H1 (cell line): ENCODE measurements around the gene PIAS3. TPM values are rescaled to one million over a fixed set of nuclear protein-coding genes. Genes with fewer than 3 reads are reported as not detected.
"Not testable (repeated sequence)": the region's sequence is repeated elsewhere in the genome, so short reads cannot be mapped to it uniquely, and the experiment has no call there.

Experiments used
- CTCF ChIA-PET: fragments of 300-600 bp; sonication (Branson Sonifier 250); formaldehyde crosslinking; loops from one replicate; lab custom pipeline; 2021; ENCODE audit not compliant: partially characterized antibody; lab: Charles Lee
- POLR2A ChIA-PET: fragments of 300-600 bp; sonication (Branson Sonifier 250); formaldehyde crosslinking; loops from one replicate; lab custom pipeline; 2021; ENCODE audit warnings: inconsistent platforms; ENCODE audit not compliant: partially characterized antibody; lab: Charles Lee
- DNase-seq, 2 experiments: peaks; one replicate each; pipeline versions ENCODE4 v3.0.0 to v3.0.0-alpha.2; 2010 to 2022; ENCODE audit warnings: low spot score in 2 of 2, low read depth in 1 of 2, mixed read lengths in 1 of 2
- FAIRE-seq: peaks from 2 replicates; lab custom pipeline; 2011; peaks lifted over from hg19 to GRCh38; lab: Jason Lieb, UNC
- H2AFZ ChIP-seq: 2 replicates; pipeline ENCODE4 v1.8.1; 2012; ENCODE audit warnings: low read length, inconsistent platforms
- H2AK5ac ChIP-seq: 2 replicates; pipeline ENCODE4 v1.6.1; 2013; ENCODE audit warnings: low read depth, low read length
- H2BK120ac ChIP-seq: replicated peaks from 2 replicates; pipeline ENCODE3; 2013; ENCODE audit warnings: low read depth, low read length, inconsistent platforms
- H2BK12ac ChIP-seq: 2 replicates; pipeline ENCODE4 v1.6.1; 2013; ENCODE audit warnings: low read depth, low read length
- H2BK15ac ChIP-seq: 2 replicates; pipeline ENCODE4 v1.6.1; 2013; ENCODE audit warnings: low read length
- H2BK20ac ChIP-seq: 2 replicates; pipeline ENCODE4 v1.6.1; 2013; ENCODE audit warnings: low read length
- H2BK5ac ChIP-seq: 2 replicates; pipeline ENCODE4 v1.6.1; 2013; ENCODE audit warnings: low read depth, low read length
- H3K14ac ChIP-seq: 2 replicates; pipeline ENCODE4 v1.6.1; 2013; ENCODE audit warnings: inconsistent platforms; ENCODE audit not compliant: insufficient read length
- H3K18ac ChIP-seq: 2 replicates; pipeline ENCODE4 v1.6.1; 2013; ENCODE audit warnings: low read length; ENCODE audit errors: extremely low read depth
- H3K23ac ChIP-seq: 2 replicates; pipeline ENCODE4 v1.6.1; 2013; ENCODE audit warnings: inconsistent platforms; ENCODE audit not compliant: insufficient read length
- H3K23me2 ChIP-seq: 2 replicates; pipeline ENCODE4 v1.6.1; 2013; ENCODE audit warnings: low read depth, low read length
- H3K27ac ChIP-seq: 2 replicates; pipeline ENCODE4 v1.6.1; 2011; ENCODE audit warnings: low read depth, low read length, inconsistent platforms
- H3K27me3 ChIP-seq, 4 experiments: replicated peaks in 1 of 4; 1 replicate in 1 of 4; 2 replicates in 3 of 4; pipeline versions ENCODE4 v1.6.1 to v1.8.1; 2011 to 2013; ENCODE audit warnings: low read length in 3 of 4, mild to moderate bottlenecking in 3 of 4, inconsistent platforms in 2 of 4, mixed read lengths in 2 of 4, moderate library complexity in 1 of 4; ENCODE audit not compliant: control insufficient read depth in 3 of 4, insufficient read depth in 3 of 4; ENCODE audit errors: extremely low read depth in 1 of 4
- H3K36me3 ChIP-seq, 4 experiments: 2 replicates each; pipeline versions ENCODE4 v1.6.1 to v1.8.1; 2011 to 2013; ENCODE audit warnings: mild to moderate bottlenecking in 4 of 4, low read length in 3 of 4, moderate library complexity in 2 of 4, control low read depth in 1 of 4, inconsistent platforms in 1 of 4; ENCODE audit not compliant: insufficient read depth in 4 of 4, control insufficient read depth in 2 of 4
- H3K4ac ChIP-seq: replicated peaks from 2 replicates; pipeline ENCODE3; 2013; ENCODE audit warnings: low read length, low read depth, mixed read lengths, inconsistent platforms; ENCODE audit not compliant: insufficient read length
- H3K4me1 ChIP-seq, 4 experiments: replicated peaks in 1 of 4; 1 replicate in 1 of 4; 2 replicates in 3 of 4; pipeline versions ENCODE4 v1.6.1 to v1.8.1; 2011 to 2013; ENCODE audit warnings: low read length in 3 of 4, inconsistent platforms in 2 of 4, mixed read lengths in 1 of 4; ENCODE audit not compliant: insufficient read depth in 4 of 4, control insufficient read depth in 3 of 4
- H3K4me2 ChIP-seq, 2 experiments: 2 replicates each; pipeline versions ENCODE4 v1.6.1 to v1.8.1; 2011 to 2013; ENCODE audit warnings: low read depth in 2 of 2, low read length in 2 of 2, control low read depth in 1 of 2, inconsistent platforms in 1 of 2, mild to moderate bottlenecking in 1 of 2; ENCODE audit not compliant: insufficient read depth in 1 of 2
- H3K4me3 ChIP-seq, 4 experiments: fragments of 200-600, 300-600 bp in 1 of 4; sonication (generic), shearing (Covaris generic), sonication (Bioruptor Twin) in 1 of 4; 2 replicates each; pipeline versions ENCODE4 v1.5.1 to v1.8.1; 2011 to 2016; ENCODE audit warnings: low read length in 4 of 4, low read depth in 3 of 4, control low read depth in 2 of 4, inconsistent platforms in 2 of 4, mild to moderate bottlenecking in 2 of 4, mixed read lengths in 1 of 4, moderate library complexity in 1 of 4; ENCODE audit not compliant: insufficient read depth in 2 of 4; ENCODE audit errors: extremely low read depth in 1 of 4
- H3K56ac ChIP-seq: replicated peaks from 2 replicates; pipeline ENCODE3; 2013; ENCODE audit warnings: low read depth, mild to moderate bottlenecking, mixed read lengths, low read length, inconsistent platforms; ENCODE audit not compliant: insufficient read length
- H3K79me1 ChIP-seq: 2 replicates; pipeline ENCODE4 v1.6.1; 2013; ENCODE audit warnings: low read depth, low read length, control low read depth
- H3K79me2 ChIP-seq, 2 experiments: 2 replicates each; pipeline versions ENCODE4 v1.6.1 to v1.8.1; 2012 to 2013; ENCODE audit warnings: low read length in 2 of 2, mild to moderate bottlenecking in 2 of 2, inconsistent platforms in 1 of 2; ENCODE audit not compliant: insufficient read depth in 2 of 2, control insufficient read depth in 1 of 2
- H3K9ac ChIP-seq, 4 experiments: replicated peaks in 1 of 4; 1 replicate in 1 of 4; 2 replicates in 3 of 4; pipeline versions ENCODE4 v1.6.1 to v1.8.1; 2011 to 2013; ENCODE audit warnings: low read depth in 3 of 4, low read length in 3 of 4, control low read depth in 2 of 4, mild to moderate bottlenecking in 2 of 4, moderate library complexity in 2 of 4, inconsistent platforms in 1 of 4; ENCODE audit errors: extremely low read depth in 1 of 4
- H3K9me3 ChIP-seq, 2 experiments: 2 replicates each; pipeline versions ENCODE4 v1.6.1 to v1.8.1; 2012 to 2013; ENCODE audit warnings: mild to moderate bottlenecking in 2 of 2, moderate library complexity in 2 of 2, control low read depth in 1 of 2, inconsistent platforms in 1 of 2, low read depth in 1 of 2, low read length in 1 of 2, mixed read lengths in 1 of 2; ENCODE audit not compliant: insufficient read depth in 2 of 2
- H4K20me1 ChIP-seq, 2 experiments: replicated peaks in 1 of 2; 2 replicates each; pipeline versions ENCODE3 to v1.8.1; 2011 to 2013; ENCODE audit warnings: inconsistent platforms in 2 of 2, low read length in 2 of 2, mild to moderate bottlenecking in 1 of 2; ENCODE audit not compliant: insufficient read depth in 2 of 2, control insufficient read depth in 1 of 2
- H4K5ac ChIP-seq: 2 replicates; pipeline ENCODE4 v1.6.1; 2013; ENCODE audit warnings: low read length, low read depth, mixed read lengths, inconsistent platforms; ENCODE audit not compliant: insufficient read length
- H4K8ac ChIP-seq: 2 replicates; pipeline ENCODE4 v1.8.0; 2013; ENCODE audit warnings: mild to moderate bottlenecking, moderate library complexity, low read length, inconsistent platforms; ENCODE audit not compliant: insufficient read depth; ENCODE audit errors: extremely low read depth
- H4K91ac ChIP-seq: replicated peaks from 2 replicates; pipeline ENCODE3; 2013; ENCODE audit warnings: low read length, mixed read lengths, inconsistent platforms; ENCODE audit not compliant: insufficient read length
- WGBS, 2 experiments: shearing (Covaris generic) in 1 of 2; methylation state at CpG; one replicate each; pipeline versions ENCODE4 v1.1.6 to v1.1.7; 2013 to 2015; ENCODE audit warnings: low lambda C conversion rate in 2 of 2, mixed read lengths in 2 of 2, inconsistent platforms in 1 of 2, low coverage in 1 of 2, missing lambda C conversion rate in 1 of 2; ENCODE audit not compliant: insufficient replicate concordance in 2 of 2, insufficient coverage in 1 of 2, insufficient read length in 1 of 2; ENCODE audit errors: extremely low coverage in 1 of 2, missing lambda C conversion rate in 1 of 2; 5-methylcytosine and 5-hydroxymethylcytosine counted together
- polyA plus RNA-seq, 7 experiments: library from polyadenylated mRNA; depleted of rRNA in 3 of 7; stranded (reverse) in 5 of 7; unstranded in 2 of 7; fragments of >200 nt in 5 of 7; fragments of 200-250 nt in 2 of 7; gene quantifications; 1 replicate in 5 of 7; 2 replicates in 1 of 7; 4 replicates in 1 of 7; pipeline versions ENCODE4 v1.2.1 to v1.2.3, GENCODE V29; 2011 to 2013; ENCODE audit warnings: missing spikeins in 2 of 7, mixed read lengths in 2 of 7
- total RNA-seq: library from RNA; stranded (reverse); fragmentation: NEBNext Ultra II Directional; extraction: Animal tissue kit (Norgen Biotek cat#: 25700); gene quantifications from 2 replicates; pipeline ENCODE4 v1.2.1, GENCODE V29; 2021

Gene PIAS3
- total and polyA plus RNA-seq, 2 of the 8 experiments (the other 6 are each of a cell fraction or from before 2014, with no cell fraction given), result 36.7 to 49.9 TPM

DNA sequence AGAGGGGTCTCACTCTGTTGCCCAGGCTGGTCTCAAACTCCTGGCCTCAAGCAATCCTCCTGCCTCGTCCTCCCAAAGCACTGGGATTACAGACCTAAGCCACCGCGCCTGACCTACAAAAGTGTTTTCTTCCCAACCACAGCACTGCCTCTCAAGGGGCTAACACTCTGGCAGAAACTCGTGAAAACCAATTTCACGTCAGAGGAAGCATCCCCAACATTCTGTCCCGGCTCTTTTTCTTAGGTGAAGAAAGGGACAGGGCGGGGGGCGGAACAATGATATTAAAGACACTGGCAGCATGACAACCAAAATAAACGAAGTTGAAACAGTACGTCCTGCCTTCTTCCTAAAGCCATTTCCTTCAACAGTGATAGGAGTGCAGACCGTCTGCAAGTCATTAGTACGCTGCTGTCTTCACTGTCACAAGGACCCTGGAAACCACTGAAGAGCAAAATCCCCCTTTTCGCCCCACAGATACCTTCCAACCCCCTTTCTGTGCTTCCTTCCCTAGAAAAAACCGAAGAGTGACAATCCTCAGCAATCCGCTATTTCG, 36.0 kb downstream of the PIAS3 start:
- H3K79me2 ChIP-seq, result peaks cover 0 to 16% of the 10 kb centered on the region in 2 experiments; a peak in 3 of 4 replicates
- FAIRE-seq, H2BK120ac ChIP-seq: not testable (repeated sequence)

DNA sequence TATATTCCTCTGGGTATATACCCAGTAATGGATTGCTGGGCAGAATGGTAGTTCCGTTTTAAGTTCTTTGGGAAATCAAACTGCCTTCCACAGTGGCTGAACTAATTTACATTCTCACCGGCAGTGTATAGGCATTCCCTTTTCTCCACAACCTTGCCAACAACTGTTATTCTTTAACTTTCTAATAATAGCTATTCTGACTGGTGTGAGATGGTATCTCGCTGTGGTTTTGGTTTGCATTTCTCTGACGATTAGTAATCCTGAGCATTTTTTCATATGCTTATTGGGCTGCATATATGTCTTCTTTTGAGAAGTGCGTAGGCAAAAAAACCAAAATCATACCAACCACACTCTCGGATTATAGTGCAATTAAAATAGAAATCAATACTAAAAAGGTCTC, 40.8 kb downstream of the PIAS3 start:
- H2BK120ac ChIP-seq, H4K20me1 ChIP-seq, H2BK12ac ChIP-seq, H2BK5ac ChIP-seq, H3K4me2 ChIP-seq, H4K91ac ChIP-seq, H4K8ac ChIP-seq, H3K27me3 ChIP-seq, POLR2A ChIA-PET, H3K23ac ChIP-seq, H3K9me3 ChIP-seq, CTCF ChIA-PET, H2AK5ac ChIP-seq, H3K4ac ChIP-seq, H2AFZ ChIP-seq, H3K14ac ChIP-seq, H3K23me2 ChIP-seq, H3K4me3 ChIP-seq, H3K79me2 ChIP-seq, H2BK15ac ChIP-seq, H2BK20ac ChIP-seq, H3K79me1 ChIP-seq, H3K9ac ChIP-seq, FAIRE-seq, H3K4me1 ChIP-seq, DNase-seq, H3K27ac ChIP-seq, H3K56ac ChIP-seq, H3K36me3 ChIP-seq, H3K18ac ChIP-seq, H4K5ac ChIP-seq: not testable (repeated sequence)
- 80% methylated on average over 4 of the region's 6 CpGs; no CpG with 5 or more reads in 1 of the 2 experiments for WGBS, 2 experiments

More for the DNA sequence above, 36.0 kb downstream of the PIAS3 start:
- not testable (repeated sequence) for H2BK20ac ChIP-seq, H3K23ac ChIP-seq, H3K18ac ChIP-seq, H3K4me1 ChIP-seq, H2BK15ac ChIP-seq, H3K9ac ChIP-seq, H4K20me1 ChIP-seq, DNase-seq, H3K23me2 ChIP-seq, H3K56ac ChIP-seq, H3K4ac ChIP-seq, H3K14ac ChIP-seq, H3K4me3 ChIP-seq, H4K5ac ChIP-seq, H2BK5ac ChIP-seq, H4K91ac ChIP-seq, H4K8ac ChIP-seq, H2AK5ac ChIP-seq, H2BK12ac ChIP-seq, H3K4me2 ChIP-seq, H3K79me1 ChIP-seq, H2AFZ ChIP-seq, H3K27ac ChIP-seq, H3K9me3 ChIP-seq, H3K27me3 ChIP-seq
- POLR2A ChIA-PET, result interaction anchor here (1.7 to 3.9 kb wide), 2 partner anchors 34 to 36 kb away, joined by 5 to 25 read pairs; partner anchors contain the start of gene PIAS3
- no CpG with 5 or more reads among the region's 16 CpGs for WGBS, 2 experiments
- CTCF ChIA-PET, result interaction anchor here (14.5 kb wide), 1 partner anchor 24 kb away, joined by 109 read pairs; the partner anchor contains the start of gene NUDT17
- H3K36me3 ChIP-seq, result peaks cover 2 to 20% (median 14%) of the 10 kb centered on the region in 4 experiments; a peak in 7 of 8 replicates
